ENCODE measurements around the gene CCDC149.

CCDC149 gene

GRCh38 chr4:24799196-24799543 lies 113.7 kb downstream of the CCDC149 start:
- no peak for DNase-seq

DNA sequence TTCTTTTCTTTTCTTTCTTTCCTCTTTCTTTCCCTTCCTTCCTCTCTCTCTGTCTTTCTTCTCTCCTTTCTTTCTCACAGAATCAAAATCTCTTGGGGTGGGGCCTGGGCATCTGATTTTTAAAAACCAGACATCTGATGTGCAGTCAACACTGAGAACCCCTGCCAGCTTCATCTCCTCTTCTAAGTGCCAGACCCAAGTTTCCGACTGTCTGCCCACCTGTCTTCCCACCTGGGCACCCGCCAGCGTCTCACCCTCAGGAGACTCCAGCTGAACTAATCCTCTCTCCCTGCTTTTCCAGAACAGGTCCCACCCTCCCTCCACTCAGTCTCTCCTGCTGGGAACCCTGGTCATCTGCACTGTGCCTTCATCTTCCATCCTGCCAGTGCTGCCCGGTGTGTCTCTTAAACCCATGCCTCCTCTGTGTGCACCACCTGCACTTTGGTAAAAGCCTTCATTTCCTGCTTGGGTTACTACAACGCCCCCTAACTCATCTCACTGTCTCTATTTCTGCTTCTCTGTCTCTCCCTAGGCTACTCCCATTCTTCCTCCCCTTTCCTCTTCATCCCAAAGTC lies 114.7 kb downstream of the CCDC149 start:
- DNase-seq = no peak

GRCh38 chr4:24796620-24797019 lies 116.2 kb downstream of the CCDC149 start:
- no peak for DNase-seq

DNA sequence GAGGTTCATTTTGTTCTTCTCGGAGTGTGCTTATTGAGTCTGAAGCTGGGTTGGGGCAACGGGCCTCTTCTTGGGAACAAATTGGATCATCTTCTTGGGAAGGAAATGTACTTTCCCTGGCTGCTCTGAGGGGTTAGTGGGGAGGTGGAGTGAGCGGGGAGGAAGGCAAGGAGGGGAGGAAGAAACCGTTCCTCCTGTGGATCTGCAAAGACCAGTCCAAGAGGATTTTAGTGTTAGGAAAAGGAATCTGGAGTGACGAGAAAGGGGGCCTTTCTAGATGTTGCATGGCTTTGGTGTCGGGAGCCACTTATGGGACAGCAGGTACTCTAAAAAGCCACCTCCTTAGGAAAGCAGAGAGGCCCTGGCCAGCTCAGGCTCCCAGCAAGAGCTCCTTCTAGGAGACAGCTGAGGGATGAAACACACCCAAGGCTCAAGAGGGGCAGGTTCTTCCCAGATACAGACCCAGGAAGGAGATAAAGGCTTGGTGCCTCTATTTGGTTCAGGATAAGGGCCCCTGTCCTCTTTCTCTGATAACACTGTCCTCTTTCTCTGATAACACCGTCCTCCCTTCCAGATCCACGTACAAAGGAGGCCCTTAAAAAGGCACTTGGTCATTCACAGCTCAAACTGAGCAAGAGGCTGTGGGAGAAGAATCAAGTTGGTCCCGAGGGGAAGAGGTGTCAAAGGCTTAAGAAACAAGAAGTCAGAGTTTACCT lies 117.0 kb downstream of the CCDC149 start:
- no peak for DNase-seq

DNA sequence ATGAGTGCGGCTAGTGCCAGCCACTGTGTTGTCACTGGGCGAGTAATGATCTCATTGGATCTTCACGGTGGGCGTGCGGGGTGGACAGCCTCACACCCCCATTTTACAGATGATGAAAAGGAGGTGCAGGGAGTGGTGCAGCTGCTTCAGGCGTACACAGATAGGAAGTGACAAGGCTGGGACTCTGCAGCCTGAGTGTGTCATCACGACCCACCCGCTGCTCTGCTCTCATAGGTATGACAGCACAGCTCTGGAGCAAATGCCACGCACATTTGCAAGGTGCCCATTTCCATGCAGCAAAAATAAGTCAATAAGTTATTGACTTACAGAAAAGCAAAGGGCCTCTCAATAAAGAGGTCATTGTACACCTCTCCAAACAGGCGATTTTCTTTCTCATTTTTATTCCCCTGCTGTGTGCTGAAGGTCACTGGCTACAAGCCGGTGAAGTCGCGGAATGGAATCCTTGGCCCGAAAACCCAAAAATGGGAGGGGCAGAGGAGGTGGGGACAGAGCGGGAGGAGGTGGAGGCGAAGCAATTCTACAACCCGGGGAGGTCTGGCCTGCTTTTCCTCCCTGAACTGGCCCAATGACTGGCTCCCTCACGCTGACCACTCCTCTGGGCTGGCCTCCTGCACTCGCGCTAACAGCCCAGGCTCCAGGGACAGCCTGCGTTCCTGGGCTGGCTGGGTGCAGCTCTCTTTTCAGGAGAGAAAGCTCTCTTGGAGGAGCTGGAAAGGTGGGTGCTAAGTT lies 117.8 kb downstream of the CCDC149 start, which contains the start of gene SOD3:
Gene SOD3 (plus strand): TSS at position 658 of the 750 bp plus-strand sequence. CDS start 3,949 bp downstream, outside the sequence.
- DNase-seq = no peak

DNA sequence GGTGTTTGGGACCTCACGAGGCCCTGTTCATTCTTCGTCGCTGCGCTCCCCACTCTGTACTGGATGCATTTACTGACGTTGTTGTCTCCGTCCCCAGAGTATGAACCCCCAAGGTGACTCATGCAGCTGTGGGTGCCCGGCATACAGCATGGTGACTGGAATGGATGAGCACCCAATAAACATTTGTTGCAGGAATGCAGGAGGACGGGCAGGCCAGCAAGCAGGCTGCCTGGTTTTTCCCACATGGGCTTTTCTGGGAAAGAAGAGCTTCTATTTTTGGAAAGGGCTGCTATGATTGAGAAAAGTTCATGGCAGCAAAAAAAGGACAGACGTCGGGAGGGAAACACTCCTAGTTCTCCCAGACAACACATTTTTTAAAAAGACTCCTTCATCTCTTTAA lies 118.4 kb downstream of the CCDC149 start:
- DNase-seq = no peak

GRCh38 chr4:24794051-24794450 lies 118.8 kb downstream of the CCDC149 start:
- DNase-seq = no peak

DNA sequence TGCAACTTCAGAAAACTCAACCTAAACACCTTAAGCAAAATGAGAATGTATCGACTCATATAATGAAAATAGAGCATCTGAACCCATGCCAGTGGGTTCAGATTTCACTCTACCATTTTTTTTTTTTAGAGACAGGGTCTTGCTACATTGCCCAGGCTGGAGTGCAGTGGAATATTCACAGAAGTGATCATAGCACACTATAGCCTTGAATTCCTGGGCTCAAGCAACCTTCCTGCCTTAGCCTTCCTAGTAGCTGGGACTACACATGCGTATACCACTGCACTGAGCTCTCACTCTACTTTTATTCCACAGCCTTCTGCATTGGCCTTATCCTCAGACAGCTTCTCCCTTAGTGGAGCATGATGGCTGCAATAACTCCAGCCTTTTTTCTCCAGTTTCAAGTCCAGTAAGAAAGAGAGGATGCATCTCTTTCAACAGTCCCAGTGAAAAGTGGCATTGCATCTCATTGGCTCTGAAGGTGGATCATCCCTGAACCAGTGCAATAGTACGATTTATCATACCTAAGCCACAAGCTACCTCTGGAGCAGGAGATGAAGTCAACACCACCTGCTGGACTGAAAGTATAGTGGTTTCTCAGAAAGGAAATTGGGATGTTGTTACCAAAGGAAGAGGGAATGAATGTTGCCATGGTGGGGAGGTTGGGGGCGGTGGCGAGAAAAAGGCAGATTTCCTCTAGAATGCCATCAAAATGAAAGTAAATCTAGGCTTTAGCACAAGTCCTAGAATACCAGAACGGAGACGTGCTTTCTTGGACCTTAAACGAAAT lies 119.4 kb downstream of the CCDC149 start:
- DNase-seq = no peak

GRCh38 chr4:24792552-24792951 lies 120.3 kb downstream of the CCDC149 start:
- no peak for DNase-seq

DNA sequence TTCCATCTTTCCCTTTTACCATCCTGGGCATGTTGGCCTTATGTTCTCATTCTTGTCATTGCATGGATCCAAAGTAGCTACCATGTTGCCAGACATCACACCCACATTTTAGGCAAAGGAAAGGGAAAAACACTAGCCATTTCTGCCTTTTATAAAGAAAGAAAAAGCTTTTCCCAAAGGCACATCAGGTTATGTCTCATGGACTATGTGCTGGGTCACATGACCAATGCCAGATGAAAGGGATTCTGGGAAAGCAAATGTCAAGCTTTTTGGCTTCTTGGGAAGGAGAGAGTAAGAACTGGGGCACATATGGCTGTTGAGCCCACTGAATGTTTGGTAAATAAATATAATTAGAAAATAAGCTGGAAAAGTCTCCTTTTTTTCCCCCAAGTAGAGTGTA lies 121.8 kb downstream of the CCDC149 start:
- DNase-seq = no peak

DNA sequence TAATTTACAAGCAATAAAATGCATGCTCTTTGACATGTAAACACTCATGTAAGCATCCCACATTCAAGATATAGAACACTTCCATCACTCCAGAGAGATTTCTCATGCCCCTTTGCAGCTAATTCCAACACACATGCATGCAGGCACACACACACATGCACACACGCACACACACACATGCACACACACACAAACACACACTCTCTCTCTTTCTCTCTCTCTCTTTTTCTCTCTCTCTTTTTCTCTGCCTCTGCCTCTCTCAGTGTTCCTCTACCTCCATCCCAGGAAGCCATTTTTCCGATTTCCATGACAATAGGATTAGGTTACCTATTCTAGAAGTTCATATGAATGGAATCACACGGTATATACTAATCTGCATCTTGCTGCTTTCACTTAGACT lies 129.3 kb downstream of the CCDC149 start:
- DNase-seq = no peak

GRCh38 chr4:24781999-24782745 lies 130.7 kb downstream of the CCDC149 start:
- no peak for DNase-seq

DNA sequence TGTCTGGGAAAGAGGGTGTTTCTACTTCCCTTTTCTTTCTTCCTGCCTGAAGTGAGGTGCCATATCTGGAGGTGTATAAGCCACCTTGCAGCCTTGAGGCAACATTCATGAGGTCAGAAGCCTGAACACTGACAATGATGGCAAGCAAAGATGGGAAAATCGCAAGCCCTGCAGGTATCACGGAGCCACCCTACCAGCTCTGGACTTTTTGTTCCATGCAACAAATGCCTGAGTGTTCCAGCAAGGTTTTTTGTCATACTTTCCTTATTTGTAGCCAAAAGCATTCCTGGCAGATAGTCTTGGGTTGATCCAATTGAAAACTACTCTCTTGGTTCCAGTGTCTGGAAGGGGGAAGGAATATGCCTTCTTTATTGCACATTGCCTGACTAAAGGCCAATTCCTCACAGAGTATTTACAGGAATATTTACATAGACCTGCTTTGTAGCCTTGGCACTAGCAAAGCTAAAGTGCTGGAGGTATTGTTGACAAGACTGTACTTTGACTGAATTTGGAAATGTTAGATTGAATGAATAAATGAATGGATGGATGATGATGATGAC lies 131.8 kb downstream of the CCDC149 start:
- DNase-seq = no peak

GRCh38 chr4:24778464-24779225 lies 134.2 kb downstream of the CCDC149 start:
- DNase-seq = no peak

DNA sequence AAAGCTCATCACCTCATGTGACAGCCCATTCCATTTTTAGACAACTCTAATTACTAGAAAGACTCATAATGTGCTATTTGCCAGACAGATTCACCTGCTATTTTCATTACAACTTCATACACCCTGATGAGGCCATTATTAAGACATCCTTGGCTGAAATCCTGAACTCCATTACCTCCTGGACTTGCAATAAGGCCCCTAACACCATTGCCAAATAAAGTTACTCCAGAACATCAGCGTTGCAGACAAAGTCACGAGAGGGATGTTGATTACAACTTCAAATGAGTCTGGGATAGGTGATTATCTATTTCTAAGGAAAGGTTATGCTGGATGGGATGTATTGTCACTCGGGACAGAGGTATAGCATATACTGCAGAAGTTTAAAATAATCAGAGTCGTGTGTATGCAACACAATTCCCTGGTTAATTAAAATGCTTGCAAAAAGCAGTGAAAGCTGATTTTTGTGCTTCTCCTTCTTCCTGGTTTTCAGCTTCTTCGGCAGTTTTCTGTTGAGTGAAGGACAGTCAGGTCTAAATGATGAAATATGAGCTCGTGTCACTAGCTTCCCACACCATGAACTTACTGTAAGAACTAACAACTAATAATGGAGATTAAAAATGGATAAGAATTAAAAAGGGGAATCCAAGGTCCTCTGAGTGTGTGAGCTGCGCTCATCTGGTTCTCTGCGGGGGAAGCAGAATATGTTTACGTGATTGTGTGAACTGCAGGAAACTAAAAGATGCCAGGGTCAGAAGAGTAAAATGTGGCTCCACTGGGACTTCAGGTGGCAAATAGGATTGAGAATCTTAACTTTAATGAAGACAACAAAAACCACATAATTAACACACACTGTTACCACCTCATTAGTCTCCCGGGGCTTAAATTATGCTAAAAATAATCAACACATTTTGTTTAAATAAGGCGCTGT lies 135.0 kb downstream of the CCDC149 start:
- DNase-seq = no peak

- no peak for DNase-seq
Observed at GRCh38 chr4:24775750-24776149, 137.1 kb downstream of the CCDC149 start.

- DNase-seq = no peak
Observed at GRCh38 chr4:24775032-24775605, 137.7 kb downstream of the CCDC149 start.

DNA sequence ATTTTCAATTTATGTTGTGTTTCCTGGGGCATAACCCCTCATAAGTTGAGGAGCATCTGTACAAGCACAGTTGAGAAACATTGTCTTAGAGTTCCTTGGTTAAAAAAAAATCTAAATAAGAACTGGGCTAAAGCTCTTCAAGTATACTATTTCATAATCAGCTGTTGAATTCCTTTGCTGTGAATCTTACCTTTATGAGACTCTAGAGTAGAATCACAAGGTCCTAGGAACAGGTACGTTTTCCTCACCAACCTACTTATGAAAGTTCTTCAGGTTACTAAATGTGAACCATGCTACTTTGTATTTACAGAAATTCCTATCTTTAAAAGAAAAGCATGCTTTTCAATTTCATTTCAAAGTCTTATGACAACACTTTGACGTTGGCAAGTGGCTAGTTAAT lies 138.4 kb downstream of the CCDC149 start:
- no peak for DNase-seq

DNA sequence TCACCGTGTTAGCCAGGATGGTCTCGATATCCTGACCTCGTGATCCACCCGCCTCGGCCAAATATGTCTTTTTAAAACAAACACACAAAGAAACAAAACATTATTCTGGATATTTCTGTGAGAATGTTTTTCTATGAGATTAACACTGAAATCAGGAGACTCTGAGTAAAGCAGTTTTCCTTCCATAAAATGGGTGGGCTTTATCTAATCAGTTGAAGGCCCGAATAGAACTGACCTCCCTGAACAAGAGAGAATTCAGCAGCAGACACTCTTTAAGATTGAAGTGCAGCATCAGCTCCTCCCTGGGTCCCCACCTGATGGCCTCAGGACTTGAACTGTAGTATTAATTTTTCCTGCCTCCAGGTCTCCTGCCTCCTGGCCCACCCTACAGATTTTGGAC lies 139.9 kb downstream of the CCDC149 start:
- no peak for DNase-seq

Measured in activated CD4-positive, alpha-beta T cell treated with anti-CD3 and anti-CD28 coated beads, Interleukin-2, amount 50 U/mL, for 4 hours (primary cell).